NAMALWA (cell line): Measurements from ENCODE around the gene RAD51B.
"Not testable (repeated sequence)": the region's sequence is repeated elsewhere in the genome, so short reads cannot be mapped to it uniquely, and the experiment has no call there.

Source experiments
- DNase-seq: peaks from one replicate; pipeline ENCODE4 v3.0.0-alpha.2; 2015; ENCODE audit warnings: low spot score

The RAD51B gene

DNA sequence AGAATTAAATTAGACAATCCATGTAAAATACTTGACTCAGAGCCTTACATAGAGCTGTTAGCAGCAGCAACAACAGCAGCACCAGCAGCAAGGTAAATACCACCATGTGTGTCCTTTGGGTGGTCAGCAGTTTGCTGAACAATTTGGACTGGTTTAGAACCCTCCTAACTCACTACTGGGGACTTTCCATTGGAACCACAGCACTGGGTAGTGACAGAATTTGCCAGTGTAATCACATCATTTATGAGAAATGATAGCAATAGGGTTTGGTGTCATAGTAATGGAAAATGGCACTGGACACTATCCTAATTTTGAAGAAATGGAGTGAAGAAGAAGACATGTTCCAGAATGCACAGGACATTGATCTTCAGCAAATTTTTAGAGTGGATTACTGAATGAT, 392.8 kb downstream of the RAD51B start:
- DNase-seq = no peak

DNA sequence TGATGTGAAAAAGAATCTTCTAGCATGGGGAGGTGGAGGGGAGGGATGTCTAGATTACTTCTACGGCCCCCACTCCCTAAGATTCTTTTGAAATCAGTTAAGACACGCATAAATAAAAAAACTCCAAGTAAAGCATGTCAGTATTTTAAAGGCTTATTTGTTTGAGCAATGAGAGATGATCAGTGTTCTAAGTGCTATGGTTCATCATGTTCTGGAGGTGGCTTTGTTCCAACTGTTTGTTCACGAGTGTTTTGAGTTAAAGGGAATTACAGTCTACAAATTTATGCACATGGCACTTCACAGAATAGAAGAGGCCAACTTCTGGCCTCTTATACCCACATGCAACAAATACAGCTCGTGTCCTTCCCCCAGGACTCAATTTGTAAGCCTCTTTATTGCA, 394.9 kb downstream of the RAD51B start:
- no peak for DNase-seq

DNA sequence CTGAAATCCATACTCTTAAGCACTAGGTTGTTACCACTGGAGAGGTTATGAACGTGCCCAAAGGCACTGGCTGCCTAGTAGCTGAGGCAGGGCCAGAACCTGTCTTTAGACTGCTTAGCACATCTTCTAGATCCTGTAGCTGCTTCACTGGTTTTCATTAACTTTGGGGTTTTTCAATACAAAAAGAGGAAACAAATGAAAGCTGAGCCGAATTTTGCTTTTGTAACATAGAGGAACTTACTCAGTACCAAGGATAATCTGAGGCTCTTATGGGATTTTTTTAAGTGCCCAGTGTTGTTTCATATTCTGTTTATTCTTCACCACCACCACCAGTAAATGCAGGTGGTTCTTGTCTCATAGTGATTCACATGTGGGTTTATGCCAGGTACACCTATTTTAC, 396.1 kb downstream of the RAD51B start:
- DNase-seq = no peak

DNA sequence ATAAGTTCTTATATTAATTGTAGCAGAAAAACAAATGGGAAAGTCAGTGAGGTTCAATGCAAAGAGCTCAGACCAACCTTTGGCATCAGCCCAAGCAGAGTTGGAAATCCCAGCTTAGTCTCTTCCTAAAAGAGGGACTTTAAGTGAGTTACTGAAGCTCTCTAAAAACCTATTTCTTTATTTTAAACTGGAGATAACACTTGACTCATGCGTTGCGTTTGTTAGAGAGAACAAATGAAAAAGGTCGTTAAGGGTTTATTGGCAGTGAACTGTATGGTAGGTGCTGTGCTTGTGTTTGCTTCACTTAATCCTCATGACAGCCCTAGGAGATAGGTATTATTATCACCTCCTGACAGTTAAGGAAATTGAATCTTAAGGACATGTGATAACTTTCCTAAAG, 396.5 kb downstream of the RAD51B start:
- DNase-seq = no peak

DNA sequence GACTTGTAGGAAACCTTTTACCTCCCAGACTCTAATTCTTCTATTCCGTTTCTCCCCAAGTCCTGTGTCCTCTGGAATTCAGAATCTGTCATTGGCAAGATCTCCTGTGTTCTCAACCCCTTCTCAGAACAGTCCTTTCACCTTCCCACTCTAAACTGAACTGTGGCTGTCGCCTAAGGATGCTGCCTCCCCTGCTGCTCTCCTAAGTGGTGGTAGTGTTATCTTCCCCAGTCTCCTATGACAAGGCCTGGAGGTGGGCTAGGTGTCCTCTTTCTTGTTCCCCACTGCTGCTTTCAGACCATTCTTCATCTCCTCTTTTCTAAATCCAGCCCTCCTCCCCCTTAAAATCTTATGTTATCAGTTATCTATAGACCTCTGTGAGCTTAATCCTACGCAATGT, 397.4 kb downstream of the RAD51B start:
- no peak for DNase-seq

DNA sequence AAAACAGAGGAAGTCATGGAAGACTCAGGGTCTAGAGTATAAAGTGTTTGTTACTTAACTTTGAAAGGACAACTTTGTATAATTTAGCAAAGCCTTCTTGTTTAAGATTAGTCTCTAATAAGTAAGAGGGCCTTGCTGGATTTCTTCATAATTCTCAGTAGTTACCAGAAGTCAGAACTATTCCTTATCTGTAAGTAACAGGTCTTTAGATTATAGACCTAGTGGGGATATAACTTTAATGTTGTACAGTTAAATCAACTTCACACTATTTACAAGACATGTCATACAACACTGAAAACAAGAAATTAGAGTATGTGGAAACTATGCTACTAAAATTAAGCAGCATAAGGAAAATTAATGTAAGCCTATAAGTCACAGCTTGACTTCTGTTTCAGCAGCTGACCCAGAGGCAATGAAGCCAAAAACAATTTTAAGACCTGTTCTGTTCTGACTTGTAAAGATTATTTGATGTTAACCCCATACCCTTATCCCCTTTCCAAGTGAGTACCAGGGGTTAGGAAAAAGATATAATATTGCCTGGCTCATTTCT, 398.3 kb downstream of the RAD51B start:
- no peak for DNase-seq

DNA sequence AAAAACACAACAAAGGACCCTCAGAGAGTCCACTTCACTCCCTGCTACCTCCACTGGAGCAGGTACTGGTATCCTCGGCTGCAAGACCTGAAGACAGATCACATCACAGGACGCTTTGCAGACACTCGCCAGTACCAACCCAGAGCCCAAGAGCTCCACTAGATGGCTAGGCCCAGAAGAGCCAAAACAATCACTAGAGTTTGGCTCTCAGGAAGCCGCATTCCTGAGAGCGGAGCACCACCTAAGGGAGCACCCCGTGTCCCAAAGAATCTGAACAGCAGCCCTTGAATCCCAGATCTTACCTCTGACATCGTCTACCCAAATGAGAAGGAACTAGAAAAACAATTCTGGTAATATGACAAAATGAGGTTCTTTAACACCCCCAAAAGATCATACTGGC, 399.8 kb downstream of the RAD51B start:
- DNase-seq = no peak

DNA sequence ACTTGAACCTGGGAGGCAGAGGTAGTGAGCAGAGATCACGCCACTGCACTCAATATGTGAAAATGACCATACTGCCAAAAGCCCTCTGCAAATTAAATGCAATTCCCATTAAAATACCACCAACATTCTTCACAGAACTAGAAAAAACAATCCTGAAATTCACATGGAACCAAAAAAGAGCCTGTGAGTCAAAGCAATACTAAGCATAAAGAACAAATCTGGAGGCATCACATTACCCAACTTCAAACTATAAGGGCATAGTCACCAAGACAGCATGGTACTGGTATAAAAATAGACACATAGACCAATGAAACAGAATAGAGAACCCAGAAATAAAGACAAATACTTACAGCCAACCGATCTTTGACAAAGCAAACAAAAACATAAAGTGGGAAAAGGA, 401.5 kb downstream of the RAD51B start:
- not testable (repeated sequence) for DNase-seq

DNA sequence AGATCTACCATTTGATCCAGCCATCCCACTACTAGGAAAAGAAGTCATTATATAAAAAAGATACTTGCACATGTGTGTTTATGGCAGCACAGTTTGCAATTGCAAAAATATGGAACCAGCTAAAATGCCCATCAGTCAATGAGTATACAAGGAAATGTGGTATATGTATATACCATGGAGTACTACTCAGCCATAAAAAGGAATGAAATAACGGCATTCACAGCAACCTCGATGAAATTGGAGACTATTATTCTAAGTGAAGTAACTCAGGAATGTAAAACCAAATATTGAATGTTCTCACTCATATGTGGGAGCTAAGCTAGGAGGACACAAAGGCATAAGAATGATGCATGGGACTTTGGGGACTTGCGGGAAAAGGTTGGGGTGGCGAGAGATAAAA, 402.6 kb downstream of the RAD51B start:
- no peak for DNase-seq

DNA sequence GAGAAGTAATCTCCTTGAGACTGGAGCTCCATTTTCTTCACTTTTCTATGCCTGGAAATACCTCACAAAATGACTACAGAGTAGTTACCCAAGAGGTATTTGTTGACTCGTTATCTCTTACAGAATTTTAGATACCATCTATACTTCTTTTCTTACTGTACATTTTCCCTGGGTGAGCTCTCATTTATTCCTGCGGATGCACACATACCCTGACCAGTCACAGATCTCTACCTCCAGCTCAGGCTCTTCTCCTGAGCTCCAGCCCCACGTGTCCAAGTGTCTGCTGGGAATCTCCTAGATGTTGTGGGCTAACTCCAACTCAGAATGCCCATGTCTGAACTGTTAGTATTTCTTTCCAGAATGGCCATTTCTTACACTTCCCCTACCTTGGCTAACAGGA, 403.1 kb downstream of the RAD51B start:
- DNase-seq = no peak

DNA sequence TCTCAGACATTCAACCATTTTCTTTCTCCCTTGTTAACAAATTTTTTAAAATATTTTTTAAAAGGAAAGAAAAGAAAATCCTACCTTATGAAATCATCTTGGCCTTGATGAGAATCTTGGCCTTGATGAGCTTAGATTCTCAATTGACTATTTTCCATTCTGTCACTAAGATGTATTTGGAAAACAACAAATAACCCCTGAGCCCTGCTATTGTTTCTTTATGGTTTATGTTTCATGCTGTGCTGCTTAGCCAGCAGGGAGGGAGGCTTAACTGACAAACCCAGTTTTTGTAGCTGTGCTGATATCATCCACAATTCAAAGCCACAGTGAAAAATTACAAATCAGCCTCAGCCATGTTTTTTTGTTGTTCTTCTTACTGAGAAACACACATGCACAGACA, 404.1 kb downstream of the RAD51B start:
- DNase-seq = no peak

DNA sequence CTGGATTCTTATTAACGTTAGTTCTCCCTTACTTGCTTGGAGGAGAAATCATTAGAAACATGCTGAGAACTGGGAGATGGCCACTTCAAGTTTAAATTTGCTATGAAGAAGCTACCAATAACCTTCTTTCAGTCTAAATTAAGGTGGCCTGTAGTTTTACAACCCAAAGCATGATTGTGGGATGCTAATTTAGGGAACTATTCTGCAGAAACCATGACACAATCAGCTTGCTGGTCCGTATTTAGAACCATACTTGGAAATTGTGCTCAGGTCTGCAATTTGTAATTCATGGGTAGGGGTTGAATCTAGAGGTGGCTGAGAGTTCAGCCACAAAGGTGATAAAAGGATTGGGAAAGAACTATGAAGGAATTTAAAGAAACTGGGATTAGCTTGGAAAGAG, 405.7 kb downstream of the RAD51B start:
- DNase-seq = no peak

DNA sequence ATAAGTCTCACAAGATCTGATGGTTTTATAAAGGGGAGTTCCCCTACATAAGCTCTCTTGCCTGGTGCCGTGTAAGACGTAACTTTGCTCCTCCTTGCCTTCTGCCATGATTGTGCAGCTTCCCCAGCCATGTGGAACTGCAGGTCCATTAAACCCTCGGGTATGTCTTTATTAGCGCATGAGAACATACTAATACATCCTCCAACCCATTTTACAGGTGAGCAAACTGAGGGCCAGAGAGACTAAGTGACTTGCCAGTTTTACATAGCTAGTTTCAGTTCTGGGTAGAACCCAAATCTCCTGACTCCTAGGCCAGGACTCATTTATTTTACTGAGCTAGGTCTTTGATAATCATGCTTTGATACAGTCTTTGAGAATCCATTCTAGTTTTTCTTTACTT, 406.9 kb downstream of the RAD51B start:
- DNase-seq = no peak

DNA sequence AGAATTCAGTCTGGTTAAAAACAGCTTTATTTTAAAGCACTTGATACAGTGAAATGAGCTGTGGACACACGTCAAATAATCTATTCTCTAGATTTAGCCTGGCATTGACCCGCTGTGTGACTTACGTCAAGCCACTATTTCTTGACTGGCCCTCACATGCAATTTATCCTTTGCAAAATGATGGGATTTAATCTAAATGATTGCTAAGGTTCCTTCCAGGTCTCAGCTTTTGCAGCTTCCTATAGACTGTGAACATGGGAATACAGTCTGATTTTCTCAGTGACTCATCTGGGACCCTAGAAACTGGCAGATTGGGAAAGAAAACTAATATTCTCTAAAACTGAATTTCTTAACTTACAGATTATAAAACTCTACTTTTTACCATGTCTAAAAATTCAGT, 409.1 kb downstream of the RAD51B start:
- DNase-seq = no peak

DNA sequence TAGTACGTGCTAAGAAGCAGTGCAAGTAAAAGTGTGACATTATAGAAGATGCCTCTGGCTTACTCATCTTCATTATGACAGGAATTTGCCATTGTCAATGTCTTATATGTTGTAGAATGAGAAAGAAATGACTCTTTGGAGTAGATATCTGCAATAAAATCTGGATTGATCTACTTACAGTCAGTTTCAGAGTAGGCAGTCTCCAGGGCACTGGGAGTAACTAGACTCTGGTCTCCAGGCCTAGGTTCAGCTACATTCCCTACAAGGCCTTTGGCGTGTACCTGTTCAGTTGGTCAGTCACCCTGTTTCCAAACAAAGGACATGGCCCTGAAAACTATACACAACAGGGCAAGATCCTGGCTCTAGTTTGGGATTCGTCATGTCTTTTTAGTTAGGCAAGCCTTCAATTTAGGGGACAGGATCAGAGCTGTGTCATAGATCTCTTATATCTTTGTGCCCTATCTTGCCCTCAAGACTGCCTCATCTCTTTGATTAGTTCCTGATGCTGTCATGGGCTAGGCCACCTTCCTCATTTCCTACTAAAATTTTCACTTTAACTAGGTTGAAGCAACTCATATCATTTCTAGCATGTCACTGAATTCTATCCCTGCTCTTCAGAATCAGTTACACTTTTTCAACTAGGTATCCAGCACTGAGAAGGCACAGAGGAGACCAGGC, 410.0 kb downstream of the RAD51B start:
- DNase-seq = no peak

DNA sequence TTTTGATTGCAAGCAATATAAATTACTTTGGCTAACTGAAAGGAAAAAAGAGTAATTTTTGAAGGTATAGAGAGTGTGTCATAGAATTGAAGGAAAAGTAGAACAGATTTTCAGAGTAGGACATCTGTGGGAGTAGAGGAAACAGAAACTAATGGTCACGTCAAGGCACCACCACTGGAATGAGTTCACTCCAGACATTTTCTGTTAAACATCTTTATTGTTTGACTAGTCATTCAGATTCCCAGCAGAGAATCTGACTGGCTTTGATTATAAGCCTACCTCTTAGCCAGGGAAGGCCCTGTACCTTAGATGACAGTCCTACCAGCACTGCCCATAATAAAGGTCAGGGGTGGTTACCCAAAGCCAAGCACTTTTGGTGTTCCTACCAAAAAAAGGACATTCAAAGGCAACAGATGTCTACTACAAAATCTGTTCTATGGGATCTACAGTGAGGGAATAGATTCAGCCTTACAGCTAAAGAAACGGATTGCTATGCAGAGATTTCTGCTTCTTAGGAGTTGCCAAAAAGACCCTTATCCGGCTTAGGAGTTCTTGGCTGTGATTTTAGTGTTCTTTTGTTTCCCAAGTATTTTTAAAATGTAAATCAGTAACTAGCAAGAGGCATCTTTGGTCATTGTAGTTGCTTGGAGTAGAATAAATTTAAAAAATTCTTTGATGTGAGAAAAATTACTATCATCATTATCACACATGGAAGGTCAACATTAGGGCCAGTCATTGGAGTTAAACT, 410.8 kb downstream of the RAD51B start:
- no peak for DNase-seq

DNA sequence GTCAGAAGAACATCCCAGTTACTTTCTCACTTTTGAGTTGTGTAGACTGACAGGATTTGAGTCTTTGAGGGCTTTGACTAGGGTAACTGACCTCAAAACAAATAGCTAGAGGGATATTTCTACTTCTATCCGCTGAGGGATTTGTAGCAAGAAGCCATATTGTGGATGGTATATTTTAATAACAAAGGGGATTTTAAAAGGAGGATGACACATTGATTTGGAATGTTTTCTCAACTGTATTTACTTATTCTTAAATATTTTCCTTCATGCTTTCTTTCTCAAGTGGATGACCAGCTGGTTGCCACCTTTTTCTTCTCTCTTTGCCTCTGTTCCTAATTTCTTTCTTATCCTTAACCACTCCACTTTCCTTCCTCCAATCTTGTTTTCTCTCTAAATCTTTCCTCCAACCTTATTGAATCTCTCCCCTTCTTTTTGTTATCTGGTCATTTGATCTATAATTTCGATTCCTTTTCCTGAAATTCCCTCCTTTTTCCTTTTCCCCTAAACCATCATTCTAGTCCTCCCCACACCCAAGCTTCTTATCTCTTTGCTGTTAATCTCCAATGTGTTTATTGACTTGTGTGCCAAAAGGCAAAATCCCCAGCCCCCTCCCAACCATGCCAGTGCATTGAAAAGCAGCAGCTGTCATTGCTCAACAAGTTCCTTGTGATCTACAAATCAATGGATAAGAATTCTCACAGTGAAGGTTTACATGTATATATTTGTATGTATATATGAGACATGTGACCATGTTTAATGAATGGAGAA, 411.6 kb downstream of the RAD51B start:
- no peak for DNase-seq

DNA sequence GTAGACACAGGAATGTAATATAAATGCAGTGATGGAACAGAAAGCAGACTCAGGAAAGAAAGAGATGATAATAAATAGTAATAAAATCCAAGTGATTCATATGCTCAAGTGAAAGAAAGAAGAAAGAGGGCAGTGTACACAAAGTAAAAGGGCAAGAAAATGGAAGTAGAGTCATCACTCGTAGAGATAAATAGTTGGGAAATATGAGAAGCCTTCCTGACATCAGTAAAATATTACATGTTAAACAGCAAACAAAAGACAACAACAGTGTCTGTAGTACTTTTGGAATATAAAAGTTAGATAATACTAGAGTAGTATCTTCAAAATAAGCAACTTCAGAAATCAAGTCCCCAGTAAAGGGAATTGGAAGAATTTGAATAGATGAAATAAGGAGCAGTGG, 412.3 kb downstream of the RAD51B start:
- no peak for DNase-seq

DNA sequence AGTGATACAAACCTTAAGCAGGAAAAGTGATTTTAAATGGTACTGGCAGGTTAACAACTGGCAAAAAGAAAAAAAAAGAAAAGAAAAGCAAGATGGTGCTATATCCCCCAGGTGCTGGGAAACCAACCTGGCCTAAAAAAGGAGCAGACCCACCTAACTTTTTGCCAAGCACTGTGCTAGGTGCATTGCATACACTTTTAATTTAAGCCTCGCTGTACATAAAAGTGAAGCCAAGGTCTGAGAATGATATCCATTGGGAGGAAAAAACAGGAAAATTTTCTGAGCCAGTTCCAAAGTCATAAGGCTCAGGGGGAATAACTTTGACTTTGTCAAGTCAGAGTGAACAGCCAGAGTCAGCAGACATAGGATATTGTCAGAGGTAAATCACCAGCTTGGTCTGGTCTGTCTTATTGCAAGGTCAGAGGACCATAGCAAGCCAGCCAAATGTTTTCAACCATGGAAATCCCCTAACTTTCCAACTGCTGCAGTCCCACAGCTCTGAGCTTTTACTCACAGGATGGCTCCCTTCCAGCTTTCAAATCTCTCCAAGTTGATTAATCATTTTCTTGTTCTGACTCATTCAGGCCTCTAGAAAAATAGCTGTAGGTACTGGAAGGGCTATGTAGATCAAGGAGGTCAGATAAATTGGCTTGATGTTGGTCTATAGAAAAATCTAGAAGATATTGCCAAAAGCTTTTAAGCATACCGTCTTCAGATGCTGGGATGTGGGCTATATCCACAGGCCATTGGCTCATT, 412.9 kb downstream of the RAD51B start:
- peak; percentile 17 for DNase-seq

DNA sequence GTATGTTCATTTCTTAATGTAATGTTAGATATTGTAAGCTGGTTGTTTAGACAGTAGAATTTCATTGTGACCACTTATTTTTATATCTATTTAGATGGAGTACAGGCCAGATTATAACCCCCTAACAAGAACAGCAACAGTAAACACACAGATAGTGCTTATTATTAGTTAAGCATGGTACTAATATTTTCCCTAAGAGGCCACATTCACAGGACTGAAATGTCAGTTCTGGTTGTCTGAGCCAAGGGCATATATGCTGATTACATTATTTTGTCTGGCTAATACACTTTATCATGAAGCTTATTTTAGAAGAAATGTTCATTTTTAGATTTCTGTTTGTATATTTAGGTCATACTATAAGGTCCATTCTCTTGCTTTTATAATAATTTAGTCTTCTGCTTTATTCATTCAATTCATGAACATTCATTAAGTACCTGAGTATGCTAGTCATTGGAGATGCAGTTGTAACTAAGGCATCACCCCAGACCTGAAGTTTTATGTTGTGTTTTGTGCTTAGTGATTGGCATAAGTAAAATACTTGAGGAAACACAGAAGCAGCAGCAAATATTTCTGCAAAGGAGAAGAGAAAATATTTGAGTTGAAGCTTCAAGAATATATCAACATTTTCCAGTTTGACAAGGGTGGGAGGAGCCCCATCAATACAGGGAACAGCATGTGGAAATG, 413.7 kb downstream of the RAD51B start:
- DNase-seq = no peak

DNA sequence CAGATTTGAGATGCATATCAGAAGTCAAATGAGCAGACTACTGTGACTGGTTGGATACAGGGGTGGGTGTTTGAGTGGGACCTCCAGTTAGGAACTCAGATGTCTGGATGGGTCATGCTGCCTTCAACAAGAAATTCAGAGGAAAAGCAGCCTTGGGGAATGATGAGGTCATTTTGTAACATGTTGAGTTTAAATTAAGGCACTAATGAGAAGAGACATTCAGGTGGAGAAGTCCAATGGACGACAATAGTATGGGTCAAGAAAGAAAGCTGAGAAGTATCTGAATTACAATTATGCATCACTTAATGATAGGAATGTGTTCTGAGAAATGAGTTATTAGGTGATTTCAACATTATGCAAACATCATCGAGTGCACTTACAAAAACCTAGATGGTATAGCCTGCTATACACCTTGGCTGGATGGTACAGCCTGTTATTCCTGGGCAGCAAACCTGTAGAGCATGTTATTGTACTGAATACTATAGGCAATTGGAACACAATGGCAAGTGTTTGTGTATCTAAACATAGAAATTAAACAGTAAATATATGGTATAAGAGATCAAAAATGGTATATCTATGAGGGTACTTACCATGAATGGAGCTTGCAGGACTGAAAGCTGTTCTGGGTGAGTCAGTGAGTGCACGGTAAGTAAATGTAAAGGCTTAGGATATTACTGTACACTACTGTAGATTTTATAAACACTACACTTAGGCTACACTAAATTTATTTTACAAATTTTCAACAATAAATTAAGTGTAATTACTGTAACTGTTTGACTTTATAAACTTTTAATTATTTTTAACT, 414.7 kb downstream of the RAD51B start:
- DNase-seq = no peak
